Esophagus muscularis mucosa (tissue), 4 donors: ENCODE results near the gene OR8G5. TPM values are rescaled to one million over a fixed set of nuclear protein-coding genes. Genes with fewer than 3 reads are reported as not detected.

ENCODE experiments used
- DNase-seq: peaks from one replicate; pipeline ENCODE4 v3.0.0-alpha.2; 2017; ENCODE audit errors: extremely low spot score
- H3K27ac ChIP-seq, 4 donors: fragments of 200-600 bp; sonication (generic); replicated peaks in 1 of 4; 1 replicate in 3 of 4; 2 replicates in 1 of 4; pipeline ENCODE4 v1.5.1; 2016 to 2019; ENCODE audit warnings: mild to moderate bottlenecking in 1 of 4
- H3K27me3 ChIP-seq, 4 donors: fragments of 200-600 bp; sonication (generic); one replicate each; pipeline versions ENCODE4 v1.5.1 to v1.6.0; 2016 to 2019
- H3K36me3 ChIP-seq, 4 donors: fragments of 200-600 bp; sonication (generic); one replicate each; pipeline ENCODE4 v1.5.1; 2016 to 2019
- H3K4me1 ChIP-seq, 4 donors: fragments of 200-600 bp; sonication (generic); one replicate each; pipeline ENCODE4 v1.5.1; 2016 to 2019
- H3K4me3 ChIP-seq, 4 donors: fragments of 200-600 bp; sonication (generic); 1 replicate in 2 of 4; 2 replicates in 2 of 4; pipeline ENCODE4 v1.5.1; 2016 to 2019; ENCODE audit warnings: mild to moderate bottlenecking in 4 of 4, moderate library complexity in 1 of 4
- H3K9me3 ChIP-seq, 4 donors: fragments of 200-600 bp; sonication (generic); 1 replicate in 3 of 4; 2 replicates in 1 of 4; pipeline ENCODE4 v1.5.1; 2016 to 2019
- EP300 ChIP-seq: sonication (generic); formaldehyde crosslinking; IDR thresholded peaks from one replicate; pipeline ENCODE4 v1.6.1; 2017; ENCODE audit warnings: antibody characterized with exemption
- POLR2A ChIP-seq: fragments of 450-650 bp; IDR thresholded peaks from one replicate; pipeline ENCODE4 v1.6.1; 2017; ENCODE audit warnings: antibody characterized with exemption, moderate library complexity, mild to moderate bottlenecking, low read depth
- POLR2AphosphoS5 ChIP-seq, 2 donors: sonication (generic); formaldehyde crosslinking; IDR thresholded peaks; one replicate each; pipeline ENCODE4 v1.6.1; 2017; ENCODE audit warnings: antibody characterized with exemption in 2 of 2
- WGBS: methylation state at CpG from one replicate; pipeline ENCODE4 v1.1.5; 2018; 5-methylcytosine and 5-hydroxymethylcytosine counted together
- intact Hi-C: fragments of 100-400 bp; cut with DNase I; formaldehyde crosslinking; loops from one replicate; pipeline ENCODE4 v1.15.1; 2023
- total RNA-seq, 4 donors: library from RNA; depleted of rRNA; stranded (reverse); fragments of >200 nt; gene quantifications; one replicate each; pipeline versions ENCODE4 v1.1.0 to v1.2.1, GENCODE V29; 2016
- TF ChIP-seq, protein P1 (sequence below), 3 experiments: fragments of 200-600 bp in 2 of 3; fragments of 450-650 bp in 1 of 3; sonication (generic) in 2 of 3; IDR thresholded peaks; one replicate each; pipeline ENCODE4 v1.5.1; 2017 to 2019; ENCODE audit warnings: antibody characterized with exemption in 3 of 3, mild to moderate bottlenecking in 2 of 3, moderate library complexity in 1 of 3

OR8G5 gene
- total RNA-seq, 4 donors from 2014 or later = 0.83 TPM; not detected in 3

DNA sequence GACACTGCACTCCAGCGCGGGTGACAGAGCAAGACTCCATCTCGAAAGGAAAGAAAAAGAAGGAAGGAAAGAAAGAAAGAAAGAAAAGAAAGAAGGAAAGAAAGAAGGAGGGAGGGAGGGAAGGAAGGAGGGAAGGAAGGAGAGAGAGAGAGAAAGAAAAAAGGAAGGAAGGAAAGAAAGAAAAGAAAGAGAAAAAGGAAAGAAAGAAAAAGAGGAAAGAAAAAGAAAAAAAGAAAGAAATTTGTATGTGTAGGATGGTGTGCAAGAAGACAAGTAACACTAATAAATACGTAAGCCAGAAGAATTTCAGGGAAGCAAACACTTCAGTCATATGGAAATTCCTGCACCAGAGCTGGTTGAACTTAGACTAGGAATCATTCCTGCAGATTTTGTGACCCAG lies 57.0 kb downstream of the OR8G5 start:
- Histone ChIP-seq H3K27ac (no peak overlapping the region), H3K4me3 (no peak overlapping the region), H3K27me3 (no peaks in the 10 kb centered on the region), H3K9me3 (no peaks in the 10 kb centered on the region), H3K36me3 (no peaks in the 10 kb centered on the region), H3K4me1 (no peaks in the 10 kb centered on the region)
- intact Hi-C loops = no loop called here
- no peak for DNase-seq
- TF ChIP-seq EP300 (no peak), POLR2A (no peak), POLR2AphosphoS5 (IDR thresholded peaks at IDR 0.05) (no peak)
- TF ChIP-seq, protein P1, sequence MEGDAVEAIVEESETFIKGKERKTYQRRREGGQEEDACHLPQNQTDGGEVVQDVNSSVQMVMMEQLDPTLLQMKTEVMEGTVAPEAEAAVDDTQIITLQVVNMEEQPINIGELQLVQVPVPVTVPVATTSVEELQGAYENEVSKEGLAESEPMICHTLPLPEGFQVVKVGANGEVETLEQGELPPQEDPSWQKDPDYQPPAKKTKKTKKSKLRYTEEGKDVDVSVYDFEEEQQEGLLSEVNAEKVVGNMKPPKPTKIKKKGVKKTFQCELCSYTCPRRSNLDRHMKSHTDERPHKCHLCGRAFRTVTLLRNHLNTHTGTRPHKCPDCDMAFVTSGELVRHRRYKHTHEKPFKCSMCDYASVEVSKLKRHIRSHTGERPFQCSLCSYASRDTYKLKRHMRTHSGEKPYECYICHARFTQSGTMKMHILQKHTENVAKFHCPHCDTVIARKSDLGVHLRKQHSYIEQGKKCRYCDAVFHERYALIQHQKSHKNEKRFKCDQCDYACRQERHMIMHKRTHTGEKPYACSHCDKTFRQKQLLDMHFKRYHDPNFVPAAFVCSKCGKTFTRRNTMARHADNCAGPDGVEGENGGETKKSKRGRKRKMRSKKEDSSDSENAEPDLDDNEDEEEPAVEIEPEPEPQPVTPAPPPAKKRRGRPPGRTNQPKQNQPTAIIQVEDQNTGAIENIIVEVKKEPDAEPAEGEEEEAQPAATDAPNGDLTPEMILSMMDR (IDR thresholded peaks at IDR 0.05) = no peak
- WGBS = 69% methylated on average over 4 of the region's 4 CpGs

DNA sequence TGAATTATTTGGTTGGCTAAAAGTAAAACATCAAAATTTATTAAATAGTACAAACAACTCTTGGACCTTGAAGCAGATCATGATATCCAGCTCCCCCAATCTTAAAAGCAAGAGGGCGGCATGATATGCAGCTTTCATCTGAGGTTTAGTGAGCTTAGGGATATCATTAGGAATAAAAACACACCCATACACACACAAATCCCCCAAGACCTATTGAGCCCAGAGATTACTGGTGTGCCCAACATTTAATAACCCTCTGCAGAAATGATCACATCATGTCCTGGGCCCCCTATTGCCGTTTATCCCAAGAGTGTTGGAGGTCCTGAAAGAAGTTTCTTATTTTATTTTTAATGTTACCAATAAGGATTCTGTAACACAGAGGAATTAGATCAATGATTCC lies 57.7 kb downstream of the OR8G5 start, which contains the start of gene OR8D1:
OR8D1 (minus strand) TSS at position 101 of the 400 bp plus-strand sequence. CDS start 3,183 bp downstream, outside the sequence.
- Histone ChIP-seq H3K27ac (no peak within 1 kb of the TSS), H3K4me1 (no peaks in the 10 kb centered on the region), H3K36me3 (no peaks in the 10 kb centered on the region), H3K4me3 (no peak within 1 kb of the TSS), H3K27me3 (no peaks in the 10 kb centered on the region), H3K9me3 (no peaks in the 10 kb centered on the region)
- intact Hi-C loops = no loop called here
- WGBS = 94% methylated on average over 2 of the region's 2 CpGs
- no peak for DNase-seq
- TF ChIP-seq, protein P1 (IDR thresholded peaks at IDR 0.05) = no peak
- no peak for TF ChIP-seq POLR2A
- no peak for TF ChIP-seq POLR2AphosphoS5 (IDR thresholded peaks at IDR 0.05)
- no peak for TF ChIP-seq EP300

DNA sequence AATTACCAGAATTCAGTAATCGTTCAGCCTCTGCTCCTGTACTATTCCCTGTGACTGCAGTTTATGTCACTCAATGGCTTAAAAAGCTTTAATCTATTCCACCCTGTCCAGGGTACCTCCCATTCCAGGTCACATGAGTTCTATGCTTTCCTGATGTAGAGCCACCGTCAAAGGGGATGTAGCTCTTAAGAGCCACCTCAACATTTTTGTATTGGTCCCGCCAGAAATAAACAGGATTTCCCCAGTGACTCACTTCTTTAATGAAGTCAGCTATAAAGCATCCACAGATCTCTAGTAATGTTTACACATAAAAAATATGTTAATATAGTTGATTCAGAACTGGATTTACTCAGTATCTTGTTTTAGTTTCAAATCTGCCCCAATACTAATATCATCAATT lies 58.9 kb downstream of the OR8G5 start:
- Histone ChIP-seq H3K36me3 (no peaks in the 10 kb centered on the region), H3K9me3 (no peaks in the 10 kb centered on the region), H3K4me3 (no peak overlapping the region), H3K27ac (no peak overlapping the region), H3K27me3 (no peaks in the 10 kb centered on the region), H3K4me1 (no peaks in the 10 kb centered on the region)
- no peak for TF ChIP-seq POLR2A
- no peak for TF ChIP-seq EP300
- TF ChIP-seq POLR2AphosphoS5 (IDR thresholded peaks at IDR 0.05) = no peak
- DNase-seq = no peak
- intact Hi-C loops = no loop called here
- 51% methylated on average over 3 of the region's 3 CpGs for WGBS

Other genes starting within 250 kb of the OR8G5 start
- not detected for gene OR10G4, start 243.4 kb upstream of the OR8G5 start, total RNA-seq
- gene OR10G9, start 233.4 kb upstream of the OR8G5 start, total RNA-seq = not detected
- not detected for gene OR10G8, start 229.6 kb upstream of the OR8G5 start, total RNA-seq
- gene OR10G7, start 215.1 kb upstream of the OR8G5 start, total RNA-seq = not detected
- gene VWA5A, start 140.9 kb upstream of the OR8G5 start, total RNA-seq = 10 to 100 TPM; 13.3 to 22.2 (median 15.0) TPM
- gene OR10D3, start 73.0 kb upstream of the OR8G5 start, total RNA-seq = not detected
- not detected for gene OR8G1, start 15.3 kb upstream of the OR8G5 start, total RNA-seq
- not detected for gene OR8D1, start 57.6 kb downstream of the OR8G5 start, total RNA-seq
- not detected for gene OR8D2, start 63.8 kb downstream of the OR8G5 start, total RNA-seq
- not detected for gene OR8B2, start 128.1 kb downstream of the OR8G5 start, total RNA-seq
- not detected for gene OR8B3, start 142.6 kb downstream of the OR8G5 start, total RNA-seq
- not detected for gene OR8B4, start 168.5 kb downstream of the OR8G5 start, total RNA-seq
- not detected for gene OR8B8, start 189.3 kb downstream of the OR8G5 start, total RNA-seq